OCI-LY3 (cell line): ENCODE measurements around the gene L3MBTL1.

Source experiments
- H2AFZ ChIP-seq: fragments of 200-600, 300-600 bp; shearing (Covaris generic); 2 replicates; pipeline ENCODE4 v1.6.0; 2014; ENCODE audit warnings: antibody characterized with exemption, low read depth, low read length
- H3K27ac ChIP-seq: fragments of 200-600, 300-600 bp; sonication (generic); 2 replicates; pipeline ENCODE4 v1.5.1; 2014; ENCODE audit warnings: mild to moderate bottlenecking, low read length, moderate library complexity, mixed read lengths
- H3K27me3 ChIP-seq: fragments of 200-600, 300-600 bp; sonication (generic); 2 replicates; pipeline ENCODE4 v1.6.1; 2014; ENCODE audit warnings: low read depth, low read length, mixed read lengths
- H3K36me3 ChIP-seq: fragments of 200-600, 300-600 bp; sonication (generic); replicated peaks from 2 replicates; pipeline ENCODE3; 2014; ENCODE audit warnings: low read depth, low read length, mixed read lengths
- H3K4me1 ChIP-seq: fragments of 300-600, 200-600 bp; sonication (generic); 2 replicates; pipeline ENCODE4 v1.6.1; 2014; ENCODE audit warnings: low read length, mixed read lengths
- H3K4me2 ChIP-seq: fragments of 200-600, 300-600 bp; sonication (generic); 2 replicates; pipeline ENCODE4 v1.6.1; 2014; ENCODE audit warnings: low read length, mixed read lengths
- H3K4me3 ChIP-seq: fragments of 300-600, 200-600 bp; sonication (generic); 2 replicates; pipeline ENCODE4 v1.5.1; 2014; ENCODE audit warnings: antibody characterized with exemption, mild to moderate bottlenecking, low read length, moderate library complexity
- H3K79me2 ChIP-seq: fragments of 300-600, 200-600 bp; shearing (Covaris generic); 2 replicates; pipeline ENCODE4 v1.6.1; 2014; ENCODE audit warnings: mild to moderate bottlenecking, low read length, mixed read lengths
- H3K9ac ChIP-seq: fragments of 300-600, 200-600 bp; shearing (Covaris generic); 2 replicates; pipeline ENCODE4 v1.6.0; 2014; ENCODE audit warnings: mild to moderate bottlenecking, low read length, moderate library complexity
- H3K9me3 ChIP-seq: fragments of 200-600, 300-600 bp; shearing (Covaris generic); 2 replicates; pipeline ENCODE4 v1.6.1; 2014; ENCODE audit warnings: low read length, mixed read lengths; ENCODE audit not compliant: insufficient read depth
- H4K20me1 ChIP-seq: fragments of 200-600, 300-600 bp; sonication (generic); 2 replicates; pipeline ENCODE4 v1.6.1; 2016; ENCODE audit warnings: low read length, mixed read lengths; ENCODE audit not compliant: insufficient read depth
- CTCF ChIP-seq: fragments of 200-600, 300-600 bp; sonication (generic); IDR thresholded peaks from 2 replicates; pipeline ENCODE4 v1.5.1; 2014; ENCODE audit warnings: antibody characterized with exemption, low read length, low read depth
- EZH2phosphoT487 ChIP-seq: fragments of 200-600 bp; shearing (Covaris generic); IDR thresholded peaks from 2 replicates; pipeline ENCODE4 v1.6.1; 2018; ENCODE audit warnings: antibody characterized with exemption, mixed run types, low read depth

The L3MBTL1 gene

GRCh38 chr20:43472671-43473380 is 34.7 kb upstream of the L3MBTL1 start:
- no peak overlapping the region for H3K4me3 ChIP-seq
- peaks cover 10% of the 10 kb centered on the region for H3K36me3 ChIP-seq
- no peak overlapping the region for H3K27ac ChIP-seq
- H3K9ac ChIP-seq = no peak overlapping the region
- no peak for TF ChIP-seq CTCF
- no peak for TF ChIP-seq EZH2phosphoT487
- H3K9me3 ChIP-seq = no peaks in the 10 kb centered on the region
- no peaks in the 10 kb centered on the region for H3K4me1 ChIP-seq
- peaks cover 6% of the 10 kb centered on the region; the same call in 1 of the 2 replicates for H4K20me1 ChIP-seq
- H3K27me3 ChIP-seq = 0 out of 2 replicates have a peak, but pooled peaks cover 2% of the 10 kb centered on the region
- no peak overlapping the region for H3K4me2 ChIP-seq
- no peaks in the 10 kb centered on the region for H3K79me2 ChIP-seq
- H2AFZ ChIP-seq = no peak overlapping the region

- Histone ChIP-seq H3K27ac (no peak overlapping the region), H2AFZ (no peak overlapping the region), H4K20me1 (peaks cover 6% of the 10 kb centered on the region; the same call in 1 of the 2 replicates), H3K4me1 (no peaks in the 10 kb centered on the region), H3K27me3 (0 out of 2 replicates have a peak, but pooled peaks cover 4% of the 10 kb centered on the region), H3K9ac (no peak overlapping the region), H3K79me2 (no peaks in the 10 kb centered on the region), H3K4me3 (no peak overlapping the region), H3K36me3 (peaks cover 10% of the 10 kb centered on the region), H3K9me3 (no peaks in the 10 kb centered on the region), H3K4me2 (no peak overlapping the region)
- TF ChIP-seq CTCF = no peak
- TF ChIP-seq EZH2phosphoT487 = no peak
Measured at GRCh38 chr20:43473381-43473704, 34.2 kb upstream of the L3MBTL1 start.

GRCh38 chr20:43477193-43477592 is 30.3 kb upstream of the L3MBTL1 start:
- TF ChIP-seq CTCF (no peak), EZH2phosphoT487 (no peak)
- Histone ChIP-seq H3K4me3 (no peak overlapping the region), H4K20me1 (no peaks in the 10 kb centered on the region)

GRCh38 chr20:43477619-43478018 is 29.9 kb upstream of the L3MBTL1 start:
- H3K79me2 ChIP-seq = no peaks in the 10 kb centered on the region
- no peak overlapping the region for H2AFZ ChIP-seq
- H3K27ac ChIP-seq = no peak overlapping the region
- no peaks in the 10 kb centered on the region for H4K20me1 ChIP-seq
- no peak overlapping the region for H3K4me2 ChIP-seq
- H3K9me3 ChIP-seq = no peaks in the 10 kb centered on the region
- peaks cover 9% of the 10 kb centered on the region; the same call in 1 of the 2 replicates for H3K27me3 ChIP-seq
- H3K36me3 ChIP-seq = no peaks in the 10 kb centered on the region
- no peak overlapping the region for H3K4me3 ChIP-seq
- H3K4me1 ChIP-seq = no peaks in the 10 kb centered on the region
- no peak overlapping the region for H3K9ac ChIP-seq
- no peak for TF ChIP-seq EZH2phosphoT487
- TF ChIP-seq CTCF = no peak

More at GRCh38 chr20:43477193-43477592, 30.3 kb upstream of the L3MBTL1 start:
- Histone ChIP-seq H2AFZ (no peak overlapping the region), H3K9me3 (no peaks in the 10 kb centered on the region), H3K79me2 (no peaks in the 10 kb centered on the region), H3K27me3 (peaks cover 9% of the 10 kb centered on the region; the same call in 1 of the 2 replicates), H3K4me1 (no peaks in the 10 kb centered on the region), H3K36me3 (no peaks in the 10 kb centered on the region), H3K9ac (no peak overlapping the region), H3K4me2 (no peak overlapping the region), H3K27ac (no peak overlapping the region)
